HepG2 (cell line): ENCODE measurements around the gene CDC42EP1. TPM values are rescaled to one million over a fixed set of nuclear protein-coding genes. Genes with fewer than 3 reads are reported as not detected.

Experiments used
- CREB3 ChIP-seq: sonication (generic); formaldehyde crosslinking; IDR thresholded peaks from 2 replicates; pipeline ENCODE4 v1.5.0; 2020; ENCODE audit warnings: missing genetic modification reagents
- HNRNPH1 ChIP-seq: fragments of 200-400 bp; formaldehyde crosslinking; optimal IDR thresholded peaks from 2 replicates; pipeline ENCODE3; 2017; ENCODE audit warnings: mild to moderate bottlenecking, low read depth, low read length
- IRF9 ChIP-seq: sonication (generic); formaldehyde crosslinking; IDR thresholded peaks from 2 replicates; pipeline ENCODE4 v1.8.0; 2022; ENCODE audit warnings: missing genetic modification reagents, mild to moderate bottlenecking, borderline replicate concordance
- MYC ChIP-seq: sonication (generic); formaldehyde crosslinking; IDR thresholded peaks from 2 replicates; pipeline ENCODE4 v1.9.0; 2021; ENCODE audit warnings: missing genetic modification reagents, borderline replicate concordance
- NPAS2 ChIP-seq: sonication (generic); formaldehyde crosslinking; IDR thresholded peaks from 2 replicates; pipeline ENCODE4 v1.8.0; 2022; ENCODE audit warnings: mild to moderate bottlenecking, missing genetic modification reagents, borderline replicate concordance
- POGZ ChIP-seq: sonication (generic); formaldehyde crosslinking; IDR thresholded peaks from 2 replicates; pipeline ENCODE4 v1.4.0; 2020; ENCODE audit warnings: mild to moderate bottlenecking, missing genetic modification reagents
- RFXANK ChIP-seq: IDR thresholded peaks from 2 replicates; pipeline ENCODE4 v1.6.1; 2016
- SP4 ChIP-seq: sonication (generic); formaldehyde crosslinking; IDR thresholded peaks from 2 replicates; pipeline ENCODE4 v1.8.1; 2023; ENCODE audit warnings: mild to moderate bottlenecking, missing genetic modification reagents
- TP53 ChIP-seq: sonication (generic); formaldehyde crosslinking; conservative IDR thresholded peaks from 2 replicates; pipeline ENCODE4 v1.4.0; 2020; ENCODE audit warnings: missing genetic modification reagents
- ZFAT ChIP-seq: sonication (generic); formaldehyde crosslinking; conservative IDR thresholded peaks from 2 replicates; pipeline ENCODE4 v1.8.1; 2023; ENCODE audit warnings: missing genetic modification reagents, inconsistent platforms
- ZNF160 ChIP-seq: sonication (generic); formaldehyde crosslinking; IDR thresholded peaks from 2 replicates; pipeline ENCODE4 v1.8.0; 2022; ENCODE audit warnings: mild to moderate bottlenecking, inconsistent platforms, missing genetic modification reagents
- ZNF205 ChIP-seq: IDR thresholded peaks from 2 replicates; pipeline ENCODE4 v1.6.1; 2018; ENCODE audit warnings: missing biosample characterization, missing genetic modification reagents
- ZNF225 ChIP-seq: sonication (generic); formaldehyde crosslinking; IDR thresholded peaks from 2 replicates; pipeline ENCODE4 v1.4.0; 2020; ENCODE audit warnings: mild to moderate bottlenecking, missing genetic modification reagents
- ZNF264 ChIP-seq: sonication (generic); formaldehyde crosslinking; IDR thresholded peaks from 2 replicates; pipeline ENCODE4 v1.4.0; 2020; ENCODE audit warnings: missing genetic modification reagents
- ZNF276 ChIP-seq: sonication (generic); formaldehyde crosslinking; IDR thresholded peaks from 2 replicates; pipeline ENCODE4 v1.4.0; 2020; ENCODE audit warnings: mild to moderate bottlenecking, low read depth, missing genetic modification reagents
- ZNF280D ChIP-seq: sonication (generic); formaldehyde crosslinking; IDR thresholded peaks from 2 replicates; pipeline ENCODE4 v1.5.1; 2020; ENCODE audit warnings: mild to moderate bottlenecking, missing genetic modification reagents
- ZNF878 ChIP-seq: sonication (generic); formaldehyde crosslinking; IDR thresholded peaks from 2 replicates; pipeline ENCODE4 v1.8.1; 2023; ENCODE audit warnings: mild to moderate bottlenecking, missing genetic modification reagents, moderate library complexity
- polyA plus RNA-seq, 8 experiments: library from polyadenylated mRNA; depleted of rRNA in 3 of 8; stranded (reverse) in 7 of 8; unstranded in 1 of 8; fragments of >200 nt; fragmentation: Illumina TruSeq in 4 of 8; extraction: Trizol in 4 of 8; gene quantifications; 2 replicates each; pipeline versions ENCODE4 v1.2.1 to v1.2.3, GENCODE V29; 2011 to 2016; ENCODE audit warnings: low read depth in 4 of 8, missing spikeins in 1 of 8, mixed read lengths in 1 of 8; ENCODE audit not compliant: insufficient read depth in 1 of 8
- total RNA-seq, 5 experiments: library from RNA; depleted of rRNA; stranded (reverse); fragments of >200 nt; fragmentation: Illumina TruSeq; extraction: Trizol; gene quantifications; 2 replicates each; pipeline ENCODE4 v1.2.3, GENCODE V29; 2016; ENCODE audit warnings: low read depth in 1 of 5
- TF ChIP-seq, protein P1 (sequence below): sonication (generic); formaldehyde crosslinking; IDR thresholded peaks from 2 replicates; pipeline ENCODE4 v1.5.1; 2020; ENCODE audit warnings: missing genetic modification reagents, mild to moderate bottlenecking, borderline replicate concordance
- TF ChIP-seq, protein P2 (sequence below): sonication (generic); formaldehyde crosslinking; IDR thresholded peaks from 2 replicates; pipeline ENCODE4 v1.5.1; 2020; ENCODE audit warnings: missing genetic modification reagents, mild to moderate bottlenecking, borderline replicate concordance

Gene CDC42EP1
- total and polyA plus RNA-seq, 2 of the 13 experiments (the other 11 are each of a cell fraction or from before 2014, with no cell fraction given): 17.1 to 29.5 TPM

DNA sequence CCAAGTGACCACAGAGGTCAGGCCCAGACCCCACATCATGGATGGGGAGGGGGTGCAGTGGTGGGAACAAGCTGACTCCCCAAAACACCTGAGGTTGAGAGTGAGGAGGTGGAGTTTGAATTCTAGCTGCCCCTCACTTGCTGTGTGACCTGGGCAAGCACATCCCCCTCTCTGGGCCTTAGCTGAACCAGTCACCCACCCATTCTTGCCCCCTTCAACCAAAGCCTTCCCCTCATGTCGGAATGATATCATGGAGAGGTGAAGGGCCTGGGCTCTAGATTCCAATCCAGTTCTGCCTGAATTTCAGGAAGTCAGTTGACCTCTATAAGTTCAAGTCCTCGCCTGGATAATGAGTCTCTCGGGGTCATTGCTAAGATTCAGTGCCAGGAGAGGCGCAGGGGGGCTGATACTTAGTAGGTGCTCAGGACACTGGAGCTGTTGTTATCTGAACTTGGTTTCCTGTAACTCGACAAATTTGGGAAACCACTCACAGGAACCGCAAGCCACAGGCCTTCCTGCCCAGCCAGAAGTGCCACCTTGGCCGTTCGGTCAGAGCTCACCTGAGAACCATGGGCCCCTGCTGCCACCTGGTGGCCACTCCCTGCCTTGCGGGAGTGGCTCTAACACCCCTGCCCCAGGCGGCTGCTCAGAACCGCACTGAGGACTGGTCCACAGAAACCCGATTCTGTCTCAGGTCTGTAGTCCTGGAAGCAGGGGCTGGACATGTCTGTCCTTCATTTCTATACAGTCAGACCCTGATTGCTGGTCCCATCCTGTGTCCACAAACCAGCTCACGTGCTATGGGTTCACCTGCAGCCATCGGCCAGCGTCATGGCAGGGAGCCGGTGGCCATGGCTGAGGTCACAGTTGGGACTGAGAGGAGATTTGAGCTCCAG, 6.9 kb downstream of the CDC42EP1 start (continued):
- TF ChIP-seq ZNF276 (CRISPR knock-in tag): no peak; the same call in 1 of the 2 replicates
- no peak for TF ChIP-seq ZNF264
- no peak for TF ChIP-seq SP4 (CRISPR knock-in tag)
- no peak for TF ChIP-seq POGZ (CRISPR knock-in tag)
- no peak for TF ChIP-seq TP53
- no peak for TF ChIP-seq HNRNPH1
- no peak; the same call in 1 of the 2 replicates for TF ChIP-seq ZNF878 (CRISPR knock-in tag)
- no peak for TF ChIP-seq RFXANK (CRISPR knock-in tag)
- no peak for TF ChIP-seq NPAS2 (CRISPR knock-in tag)
- TF ChIP-seq, protein P1, sequence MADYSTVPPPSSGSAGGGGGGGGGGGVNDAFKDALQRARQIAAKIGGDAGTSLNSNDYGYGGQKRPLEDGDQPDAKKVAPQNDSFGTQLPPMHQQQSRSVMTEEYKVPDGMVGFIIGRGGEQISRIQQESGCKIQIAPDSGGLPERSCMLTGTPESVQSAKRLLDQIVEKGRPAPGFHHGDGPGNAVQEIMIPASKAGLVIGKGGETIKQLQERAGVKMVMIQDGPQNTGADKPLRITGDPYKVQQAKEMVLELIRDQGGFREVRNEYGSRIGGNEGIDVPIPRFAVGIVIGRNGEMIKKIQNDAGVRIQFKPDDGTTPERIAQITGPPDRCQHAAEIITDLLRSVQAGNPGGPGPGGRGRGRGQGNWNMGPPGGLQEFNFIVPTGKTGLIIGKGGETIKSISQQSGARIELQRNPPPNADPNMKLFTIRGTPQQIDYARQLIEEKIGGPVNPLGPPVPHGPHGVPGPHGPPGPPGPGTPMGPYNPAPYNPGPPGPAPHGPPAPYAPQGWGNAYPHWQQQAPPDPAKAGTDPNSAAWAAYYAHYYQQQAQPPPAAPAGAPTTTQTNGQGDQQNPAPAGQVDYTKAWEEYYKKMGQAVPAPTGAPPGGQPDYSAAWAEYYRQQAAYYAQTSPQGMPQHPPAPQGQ (CRISPR knock-in tag): no peak
- TF ChIP-seq CREB3 (CRISPR knock-in tag): no peak
- TF ChIP-seq IRF9: no peak
- TF ChIP-seq, protein P2, sequence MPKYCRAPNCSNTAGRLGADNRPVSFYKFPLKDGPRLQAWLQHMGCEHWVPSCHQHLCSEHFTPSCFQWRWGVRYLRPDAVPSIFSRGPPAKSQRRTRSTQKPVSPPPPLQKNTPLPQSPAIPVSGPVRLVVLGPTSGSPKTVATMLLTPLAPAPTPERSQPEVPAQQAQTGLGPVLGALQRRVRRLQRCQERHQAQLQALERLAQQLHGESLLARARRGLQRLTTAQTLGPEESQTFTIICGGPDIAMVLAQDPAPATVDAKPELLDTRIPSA (CRISPR knock-in tag): no peak
- no peak for TF ChIP-seq ZNF280D (CRISPR knock-in tag)
- no peak for TF ChIP-seq ZNF160
- 0 out of 2 replicates have a peak, but pooled peaks have one; percentile 27 for TF ChIP-seq ZNF225 (CRISPR knock-in tag)
- peak; percentile 28; the same call in 1 of the 2 replicates for TF ChIP-seq MYC (CRISPR knock-in tag)
- no peak for TF ChIP-seq ZFAT (CRISPR knock-in tag)
- no peak for TF ChIP-seq ZNF205 (CRISPR knock-in tag)
